ENCODE results near the gene USF2.

The USF2 gene

GRCh38 chr19:35246466-35247092 is 22.2 kb upstream of the USF2 start:
- DNase-seq (ENCODE audit: low spot score), result no peak

GRCh38 chr19:35247526-35248309 is 21.0 kb upstream of the USF2 start:
- DNase-seq (ENCODE audit: low spot score), result no peak

- DNase-seq (ENCODE audit: low spot score), result no peak
Observed at GRCh38 chr19:35248310-35249145, 20.2 kb upstream of the USF2 start, which contains the start of gene LSR. LSR (plus strand) TSS chr19:35249002; CDS start chr19:35249023, 21 bp downstream.

- DNase-seq (ENCODE audit: low spot score), result no peak
Observed at GRCh38 chr19:35249146-35249847, 19.5 kb upstream of the USF2 start.

- no peak for DNase-seq (ENCODE audit: low spot score)
Observed at GRCh38 chr19:35249848-35250711, 18.7 kb upstream of the USF2 start.

- no peak for DNase-seq (ENCODE audit: low spot score)
Observed at GRCh38 chr19:35251456-35251855, 17.3 kb upstream of the USF2 start.

GRCh38 chr19:35253316-35254286 is 15.2 kb upstream of the USF2 start:
- no peak for DNase-seq (ENCODE audit: low spot score)

- DNase-seq (ENCODE audit: low spot score), result no peak
Observed at GRCh38 chr19:35254341-35255297, 14.1 kb upstream of the USF2 start.

GRCh38 chr19:35256566-35256965 is 12.2 kb upstream of the USF2 start:
- no peak for DNase-seq (ENCODE audit: low spot score)

- DNase-seq (ENCODE audit: low spot score), result no peak
Observed at GRCh38 chr19:35257113-35257461, 11.7 kb upstream of the USF2 start.

- DNase-seq (ENCODE audit: low spot score), result no peak
Observed at GRCh38 chr19:35260694-35261304, 8.0 kb upstream of the USF2 start.

- no peak for DNase-seq (ENCODE audit: low spot score)
Observed at GRCh38 chr19:35261356-35262100, 7.2 kb upstream of the USF2 start.

- no peak for DNase-seq (ENCODE audit: low spot score)
Observed at GRCh38 chr19:35262101-35262761, 6.5 kb upstream of the USF2 start.

GRCh38 chr19:35264268-35265125 is 4.3 kb upstream of the USF2 start:
- DNase-seq (ENCODE audit: low spot score), result no peak

- no peak for DNase-seq (ENCODE audit: low spot score)
Observed at GRCh38 chr19:35265126-35265899, 3.4 kb upstream of the USF2 start.
